Myocyte (in vitro differentiated cells): Measurements from ENCODE around the gene DAPK3. TPM values are rescaled to one million over a fixed set of nuclear protein-coding genes. Genes with fewer than 3 reads are reported as not detected.
"Not testable (repeated sequence)": the region's sequence is repeated elsewhere in the genome, so short reads cannot be mapped to it uniquely, and the experiment has no call there.

Source experiments
- DNase-seq: peaks from one replicate; pipeline ENCODE4 v3.0.0-alpha.2; 2012; ENCODE audit warnings: low read depth
- total RNA-seq: library from RNA; depleted of rRNA; stranded (reverse); fragments of >200 nt; gene quantifications from 2 replicates; pipeline ENCODE4 v1.2.3, GENCODE V29; 2014

DAPK3 gene
- total RNA-seq, 1 donor from 2014 or later = 193 TPM

- DNase-seq = no peak
These were observed 8.4 kb upstream of the DAPK3 start for GRCh38 chr19:3979289-3979673.

GRCh38 chr19:3978145-3978544 is 7.2 kb upstream of the DAPK3 start:
- no peak for DNase-seq

DNA sequence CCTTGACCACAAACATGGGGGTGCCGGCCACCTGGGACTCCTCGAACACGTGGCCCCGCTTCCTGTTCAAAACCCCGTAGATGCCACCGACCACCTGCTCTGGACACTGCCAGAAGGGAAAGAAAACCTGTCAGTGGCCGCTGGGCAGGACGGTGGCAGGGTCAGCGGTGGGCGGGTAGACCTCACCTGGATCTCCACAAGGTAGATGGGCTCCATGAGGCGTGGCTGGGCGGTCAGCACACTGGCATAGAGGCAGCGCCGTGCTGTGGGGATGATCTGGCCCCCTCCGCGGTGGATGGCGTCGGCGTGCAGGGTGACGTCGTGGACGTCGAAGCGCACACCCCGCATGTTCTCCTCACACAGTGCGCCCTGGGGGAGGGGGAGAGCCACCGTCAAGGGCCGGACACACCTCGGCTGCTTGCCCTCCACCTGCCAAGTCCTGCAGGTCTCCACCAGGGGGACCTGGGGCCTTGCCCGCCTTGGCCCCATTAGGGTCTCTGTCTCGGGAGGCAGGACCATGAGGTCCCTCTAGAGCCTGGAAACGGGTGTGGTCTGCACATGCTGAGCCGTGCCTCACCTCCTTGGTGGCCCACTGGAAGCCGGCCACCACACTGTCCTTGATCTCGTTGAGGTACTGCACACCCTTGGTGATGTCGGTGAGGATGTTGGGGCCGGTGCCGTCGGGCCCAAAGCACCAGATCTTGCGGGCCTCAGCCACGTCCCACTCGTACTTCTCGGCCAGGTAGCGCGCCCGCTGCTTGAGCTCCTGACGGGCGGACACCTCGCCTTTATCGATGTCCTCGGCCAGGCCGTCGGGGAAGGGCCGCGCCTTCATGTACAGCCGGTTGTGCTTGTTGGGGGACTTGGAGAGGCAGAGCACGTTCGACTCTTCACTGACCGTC is 6.6 kb upstream of the DAPK3 start:
- no peak for DNase-seq

- DNase-seq = peak; percentile 83
These were observed 5.8 kb upstream of the DAPK3 start for GRCh38 chr19:3976495-3977241.

- no peak for DNase-seq
These were observed 4.8 kb upstream of the DAPK3 start for GRCh38 chr19:3975637-3976087.

DNA sequence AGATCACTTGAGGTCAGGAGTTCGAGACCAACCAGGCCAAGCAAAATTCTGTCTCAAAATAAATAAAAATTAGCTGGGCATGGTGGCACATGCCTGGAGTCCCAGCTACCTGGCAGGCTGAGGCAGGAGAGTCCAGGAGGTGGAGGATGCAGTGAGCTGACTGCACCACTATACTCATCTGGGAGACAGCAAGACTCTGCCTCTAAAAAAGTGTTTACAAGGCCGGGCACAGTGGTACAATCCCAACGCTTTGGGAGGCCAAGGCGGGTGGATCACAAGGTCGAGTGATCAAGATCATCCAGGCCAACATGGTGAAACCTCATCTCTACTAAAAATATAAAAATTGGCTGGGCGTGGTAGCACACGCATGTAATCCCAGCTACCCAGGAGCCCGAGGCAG is 4.2 kb upstream of the DAPK3 start:
- no peak for DNase-seq

- no peak for DNase-seq
These were observed 539 bp downstream of the DAPK3 start for GRCh38 chr19:3970313-3970807.

DNA sequence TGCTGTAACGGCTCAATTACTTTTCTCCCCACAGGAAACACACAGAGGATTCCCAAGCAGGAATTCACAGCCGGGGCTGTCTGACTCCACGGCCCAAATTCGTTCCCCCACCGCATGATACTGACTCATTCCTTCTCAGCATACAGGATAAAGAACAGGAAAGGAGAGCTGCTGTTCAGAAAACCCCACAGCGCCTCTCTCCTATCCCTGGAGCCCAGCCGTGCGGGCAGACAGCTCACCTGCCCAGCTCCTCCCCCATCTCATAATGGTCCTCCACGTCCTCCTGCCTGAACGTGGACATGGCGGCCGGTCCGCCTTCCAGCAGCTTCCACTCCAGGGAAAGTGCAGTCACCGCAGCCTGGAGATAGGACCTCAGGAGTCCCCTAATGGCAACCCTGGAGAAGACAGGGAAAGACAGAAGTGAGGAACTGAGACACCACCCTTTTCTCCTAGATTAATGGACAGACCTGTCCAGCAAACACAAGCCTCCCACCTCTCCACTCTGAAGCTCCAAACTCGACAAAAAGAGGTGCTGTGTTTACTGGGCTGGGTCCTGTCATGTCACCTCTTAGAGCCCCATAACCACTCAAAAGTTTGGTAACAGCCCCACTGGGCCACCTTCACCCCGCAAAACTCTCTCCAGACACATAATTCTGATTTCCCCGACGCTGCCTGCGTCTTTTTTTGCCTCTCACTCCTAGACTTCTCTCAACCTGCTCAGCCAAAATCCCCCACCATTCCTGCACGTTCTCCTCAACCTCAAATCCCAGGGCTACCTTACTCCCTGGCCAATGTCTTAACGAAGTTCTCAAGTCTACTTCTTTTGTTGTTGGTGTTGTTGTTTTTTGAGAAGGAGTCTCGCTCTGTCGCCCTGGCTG is 1.2 kb downstream of the DAPK3 start:
- DNase-seq = peak; percentile 96

- DNase-seq = peak; percentile 99
These were observed 2.1 kb downstream of the DAPK3 start for GRCh38 chr19:3968556-3969434.

GRCh38 chr19:3967983-3968382 is 2.9 kb downstream of the DAPK3 start:
- not testable (repeated sequence) for DNase-seq

DNA sequence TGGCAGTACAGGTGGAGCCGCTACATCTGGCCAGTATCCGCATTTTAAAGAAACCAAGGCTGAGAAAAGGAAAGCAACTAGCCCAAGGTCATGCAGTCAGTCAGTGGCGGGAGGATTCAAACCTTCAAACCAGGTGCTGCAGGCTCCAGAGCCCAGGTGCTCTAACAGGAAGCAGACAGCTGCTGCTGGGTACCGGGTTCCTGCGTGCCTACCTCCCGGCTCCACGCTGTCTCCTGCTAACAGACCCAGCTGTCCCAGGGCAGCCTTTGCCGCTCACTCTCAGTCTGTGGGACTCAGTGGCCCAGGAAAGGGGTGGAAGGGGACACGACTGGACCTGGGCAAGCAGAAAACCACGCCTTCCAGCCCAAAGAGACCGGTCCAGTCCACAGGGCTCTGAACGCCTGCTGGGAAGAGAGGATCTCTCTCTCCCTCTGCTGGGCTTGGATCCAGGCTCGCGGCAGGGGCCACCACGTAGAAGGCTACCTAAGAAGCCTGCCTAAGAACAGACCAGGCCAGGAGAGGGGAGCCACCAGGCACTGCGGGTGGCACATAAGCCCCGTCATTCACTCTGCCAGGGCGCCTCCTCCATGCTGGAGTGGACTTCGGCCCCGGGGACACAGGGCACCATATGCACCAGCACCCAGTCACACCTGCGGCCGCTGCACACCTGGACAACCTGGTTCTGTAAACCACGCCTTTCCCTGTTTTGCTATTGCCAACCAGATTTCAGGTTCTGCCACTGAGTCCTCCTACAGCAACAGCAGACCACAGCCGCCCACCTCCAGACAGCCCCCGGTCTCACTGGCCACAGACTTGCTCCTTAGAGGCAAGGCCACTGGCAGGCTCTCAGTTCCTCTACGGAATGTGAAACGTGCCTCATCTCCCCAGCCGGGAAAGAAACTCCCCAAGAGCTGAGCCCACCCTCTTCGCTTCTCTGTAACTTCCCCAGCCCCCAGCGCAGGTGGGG is 4.6 kb downstream of the DAPK3 start:
- DNase-seq = no peak

DNA sequence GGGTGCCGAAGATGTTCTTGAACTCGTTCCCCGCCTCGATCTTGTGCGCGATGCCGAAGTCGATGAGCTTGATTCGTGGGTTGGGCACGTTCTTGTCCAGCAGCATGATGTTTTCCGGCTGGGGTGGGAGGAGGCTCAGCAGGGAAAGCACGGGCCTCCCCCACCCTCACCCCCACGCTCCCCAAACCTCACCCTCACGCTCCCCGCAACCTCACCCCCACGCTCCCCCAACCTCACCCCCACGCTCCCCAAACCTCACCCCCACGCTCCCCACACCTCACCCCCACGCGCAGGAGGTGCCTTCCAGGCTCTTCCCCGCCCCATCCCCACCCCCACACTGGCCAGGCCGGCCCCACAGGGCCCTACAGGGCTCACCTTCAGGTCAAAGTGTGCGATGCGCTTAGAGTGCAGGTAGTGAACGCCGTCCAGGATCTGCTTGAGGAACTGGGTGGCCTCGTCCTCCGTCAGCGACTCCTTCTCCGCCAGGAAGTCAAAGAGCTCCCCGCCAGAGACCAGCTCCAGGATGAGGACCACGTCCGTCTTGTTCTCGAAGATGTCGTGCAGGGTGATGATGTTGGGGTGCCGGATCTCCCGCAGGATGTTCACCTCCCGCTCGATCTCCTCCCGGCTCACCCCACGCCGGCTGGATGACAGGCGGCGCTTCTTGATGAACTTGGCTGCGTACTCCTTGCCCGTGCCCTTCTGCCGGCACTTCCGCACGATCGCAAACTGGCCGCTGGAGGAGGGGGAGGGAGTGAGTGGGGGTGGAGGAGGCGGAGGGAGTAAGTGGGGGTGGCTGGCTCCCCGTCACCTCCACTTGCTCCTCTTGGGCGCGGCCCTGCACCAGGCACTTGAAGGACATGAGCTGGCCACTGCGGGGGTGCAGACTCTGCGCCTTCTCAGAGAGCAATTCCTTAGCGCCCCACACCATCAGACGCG is 6.4 kb downstream of the DAPK3 start:
- DNase-seq = no peak

DNA sequence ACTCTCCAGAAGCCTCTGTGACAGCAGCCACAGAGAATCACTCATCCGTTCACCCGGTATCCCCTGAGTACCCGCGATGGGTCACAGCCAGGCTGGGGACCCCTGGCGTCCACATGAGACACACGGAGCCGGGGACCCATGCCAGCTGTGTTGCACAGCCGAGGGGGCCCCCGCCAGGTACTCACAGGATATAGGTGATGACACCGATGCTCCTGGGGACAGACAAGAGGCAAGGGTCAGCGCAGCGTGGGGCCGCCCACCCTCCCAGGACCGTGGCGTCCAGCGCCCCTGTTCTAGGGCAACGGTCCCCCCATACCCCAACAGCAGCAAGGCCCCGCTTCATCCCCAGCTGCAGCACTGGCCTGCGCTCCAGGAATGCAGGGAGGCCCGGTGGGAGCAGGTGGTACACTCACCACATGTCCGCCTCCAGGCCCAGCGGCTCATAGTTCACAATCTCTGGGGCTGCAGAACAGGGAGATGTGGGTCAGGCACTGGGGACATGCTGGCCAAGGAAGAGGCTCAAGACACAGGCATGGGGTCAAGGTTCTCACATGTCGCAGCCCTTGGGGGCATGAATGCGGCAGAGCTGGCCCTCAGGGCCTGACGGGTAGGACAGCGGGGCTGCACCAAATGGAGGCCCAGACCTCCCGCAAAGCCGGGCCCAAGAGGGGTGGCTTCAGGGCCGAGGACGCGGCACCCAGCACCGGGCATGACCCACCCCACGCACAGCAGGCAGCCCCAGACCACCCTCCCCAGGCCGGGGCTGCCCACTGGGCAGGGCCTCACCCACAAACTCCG is 7.2 kb downstream of the DAPK3 start:
- DNase-seq = no peak

- DNase-seq = no peak
These were observed 9.9 kb downstream of the DAPK3 start for GRCh38 chr19:3961007-3961406.

- no peak for DNase-seq
These were observed 11.2 kb downstream of the DAPK3 start for GRCh38 chr19:3959766-3960131.

GRCh38 chr19:3958836-3959765 is 11.8 kb downstream of the DAPK3 start:
- DNase-seq = no peak
